A549 treated with CpdA at 1 μM for 4 hours (cell line): ENCODE measurements around the gene EFNA5. TPM values are rescaled to one million over a fixed set of nuclear protein-coding genes. Genes with fewer than 3 reads are reported as not detected.

Source experiments
- total RNA-seq: library from RNA; stranded (reverse); fragments of 200-300 nt; extraction: Qiagen RNA extraction; gene quantifications from 5 replicates; pipeline ENCODE4 v1.2.3, GENCODE V29; 2022; ENCODE audit warnings: low read depth

Gene EFNA5
- 15.0 to 20.9 TPM (median 19.2 TPM) in 5 replicates for total RNA-seq

GRCh38 chr5:107670932-107671741, at the start of gene EFNA5:
Gene EFNA5 (minus strand): TSS chr5:107670937.

